Astrocyte (in vitro differentiated cells and primary cell): Measurements from ENCODE around the gene GATB. TPM values are rescaled to one million over a fixed set of nuclear protein-coding genes. Genes with fewer than 3 reads are reported as not detected.

Experiments
- DNase-seq: peaks from one replicate; pipeline ENCODE4 v3.0.0-alpha.2; 2010; ENCODE audit warnings: low read depth
- FAIRE-seq: peaks from 2 replicates; lab custom pipeline; 2011; peaks lifted over from hg19 to GRCh38; lab: Jason Lieb, UNC
- H2AFZ ChIP-seq: 2 replicates; pipeline ENCODE4 v1.6.0; 2012; ENCODE audit warnings: low read depth, low read length, inconsistent platforms
- H3K27ac ChIP-seq: 2 replicates; pipeline ENCODE4 v1.5.1; 2011; ENCODE audit warnings: low read depth, low read length, inconsistent platforms
- H3K27me3 ChIP-seq: 2 replicates; pipeline ENCODE4 v1.6.0; 2011; ENCODE audit warnings: low read length, inconsistent platforms; ENCODE audit not compliant: insufficient read depth
- H3K36me3 ChIP-seq: 2 replicates; pipeline ENCODE4 v1.5.1; 2011; ENCODE audit warnings: low read length, inconsistent platforms; ENCODE audit not compliant: insufficient read depth
- H3K4me1 ChIP-seq: 2 replicates; pipeline ENCODE4 v1.5.1; 2011; ENCODE audit warnings: low read length, inconsistent platforms; ENCODE audit not compliant: insufficient read depth
- H3K4me2 ChIP-seq: 2 replicates; pipeline ENCODE4 v1.6.0; 2012; ENCODE audit warnings: low read length, inconsistent platforms
- H3K4me3 ChIP-seq: 2 replicates; pipeline ENCODE4 v1.5.1; 2011; ENCODE audit warnings: low read depth, mild to moderate bottlenecking, low read length, inconsistent platforms; ENCODE audit not compliant: insufficient read depth
- H3K79me2 ChIP-seq: 2 replicates; pipeline ENCODE4 v1.6.0; 2012; ENCODE audit warnings: mild to moderate bottlenecking, low read length, inconsistent platforms; ENCODE audit not compliant: insufficient read depth
- H3K9ac ChIP-seq: 2 replicates; pipeline ENCODE4 v1.6.0; 2012; ENCODE audit warnings: mild to moderate bottlenecking, low read length, inconsistent platforms
- H3K9me3 ChIP-seq: 2 replicates; pipeline ENCODE4 v1.5.1; 2012; ENCODE audit warnings: low read depth, mild to moderate bottlenecking, low read length, inconsistent platforms; ENCODE audit not compliant: insufficient read depth
- H4K20me1 ChIP-seq: 2 replicates; pipeline ENCODE4 v1.6.0; 2012; ENCODE audit warnings: low read length, inconsistent platforms; ENCODE audit not compliant: insufficient read depth
- H3K27ac Mint-ChIP-seq: one replicate; pipeline ENCODE4 v1.8.0; 2021; ENCODE audit warnings: mild to moderate bottlenecking, mixed read lengths; ENCODE audit not compliant: unreplicated experiment
- H3K27me3 Mint-ChIP-seq: one replicate; pipeline ENCODE4 v1.8.0; 2021; ENCODE audit warnings: low read depth, mixed read lengths; ENCODE audit not compliant: unreplicated experiment
- H3K36me3 Mint-ChIP-seq: one replicate; pipeline ENCODE4 v1.8.0; 2021; ENCODE audit warnings: low read depth, mixed read lengths; ENCODE audit not compliant: unreplicated experiment
- H3K4me1 Mint-ChIP-seq: one replicate; pipeline ENCODE4 v1.8.0; 2021; ENCODE audit warnings: low read depth, mixed read lengths; ENCODE audit not compliant: unreplicated experiment
- H3K4me3 Mint-ChIP-seq: one replicate; pipeline ENCODE4 v1.8.0; 2021; ENCODE audit warnings: mild to moderate bottlenecking, moderate library complexity, mixed read lengths; ENCODE audit not compliant: unreplicated experiment
- H3K9me3 Mint-ChIP-seq: one replicate; pipeline ENCODE4 v1.8.0; 2021; ENCODE audit warnings: mild to moderate bottlenecking, mixed read lengths; ENCODE audit not compliant: unreplicated experiment
- EZH2 ChIP-seq: IDR thresholded peaks from 2 replicates; pipeline ENCODE4 v1.6.1; 2012; ENCODE audit warnings: mild to moderate bottlenecking, low read length, inconsistent platforms; ENCODE audit not compliant: insufficient read depth
- total RNA-seq: library from RNA; stranded (reverse); gene quantifications from 2 replicates; pipeline ENCODE4 v1.2.1, GENCODE V29; 2021
- TF ChIP-seq, protein P1 (sequence below): IDR thresholded peaks from 2 replicates; pipeline ENCODE4 v1.5.1; 2011; ENCODE audit warnings: low read depth, mild to moderate bottlenecking, inconsistent platforms, low read length, moderate library complexity; ENCODE audit not compliant: insufficient read depth

Gene GATB
- total RNA-seq, 1 donor from 2014 or later: 20.8 TPM

DNA sequence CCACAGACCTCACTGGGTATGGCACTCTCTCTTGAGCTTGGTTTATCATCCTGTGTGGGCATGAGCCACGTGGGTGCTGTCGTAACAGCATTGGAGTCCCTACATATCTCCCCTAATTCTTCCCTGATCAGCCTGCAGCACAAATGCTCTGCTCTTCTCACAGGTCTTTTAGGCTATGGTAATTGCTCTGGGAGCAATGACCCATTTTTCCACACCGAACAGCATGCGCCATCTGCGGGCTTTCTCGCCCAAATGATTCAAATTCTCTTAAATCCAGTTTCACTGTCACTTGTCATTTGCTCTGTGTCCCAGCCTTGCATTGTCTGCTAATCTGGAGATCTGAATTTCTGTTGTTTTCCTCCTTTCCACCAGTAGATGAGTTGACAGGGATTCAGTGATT, 48.9 kb upstream of the GATB start:
- Mint-ChIP-seq H3K4me3 (no peak overlapping the region), H3K9me3 (peaks cover 4% of the 10 kb centered on the region), H3K4me1 (peaks cover 18% of the 10 kb centered on the region), H3K27ac (no peak overlapping the region), H3K36me3 (no peaks in the 10 kb centered on the region), H3K27me3 (peaks cover 2% of the 10 kb centered on the region)
- TF ChIP-seq, protein P1, sequence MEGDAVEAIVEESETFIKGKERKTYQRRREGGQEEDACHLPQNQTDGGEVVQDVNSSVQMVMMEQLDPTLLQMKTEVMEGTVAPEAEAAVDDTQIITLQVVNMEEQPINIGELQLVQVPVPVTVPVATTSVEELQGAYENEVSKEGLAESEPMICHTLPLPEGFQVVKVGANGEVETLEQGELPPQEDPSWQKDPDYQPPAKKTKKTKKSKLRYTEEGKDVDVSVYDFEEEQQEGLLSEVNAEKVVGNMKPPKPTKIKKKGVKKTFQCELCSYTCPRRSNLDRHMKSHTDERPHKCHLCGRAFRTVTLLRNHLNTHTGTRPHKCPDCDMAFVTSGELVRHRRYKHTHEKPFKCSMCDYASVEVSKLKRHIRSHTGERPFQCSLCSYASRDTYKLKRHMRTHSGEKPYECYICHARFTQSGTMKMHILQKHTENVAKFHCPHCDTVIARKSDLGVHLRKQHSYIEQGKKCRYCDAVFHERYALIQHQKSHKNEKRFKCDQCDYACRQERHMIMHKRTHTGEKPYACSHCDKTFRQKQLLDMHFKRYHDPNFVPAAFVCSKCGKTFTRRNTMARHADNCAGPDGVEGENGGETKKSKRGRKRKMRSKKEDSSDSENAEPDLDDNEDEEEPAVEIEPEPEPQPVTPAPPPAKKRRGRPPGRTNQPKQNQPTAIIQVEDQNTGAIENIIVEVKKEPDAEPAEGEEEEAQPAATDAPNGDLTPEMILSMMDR: no peak
- no peak for TF ChIP-seq EZH2
- H3K4me3 ChIP-seq: no peak overlapping the region
- no peaks in the 10 kb centered on the region for H4K20me1 ChIP-seq
- H3K36me3 ChIP-seq: no peaks in the 10 kb centered on the region
- H3K9me3 ChIP-seq: peaks cover 3% of the 10 kb centered on the region
- FAIRE-seq (no peak), DNase-seq (no peak)
- H3K9ac ChIP-seq: no peak overlapping the region
- H3K4me2 ChIP-seq: no peak overlapping the region
- peaks cover 20% of the 10 kb centered on the region for H3K4me1 ChIP-seq
- no peak overlapping the region for H2AFZ ChIP-seq
- H3K27ac ChIP-seq: no peak overlapping the region
- no peaks in the 10 kb centered on the region for H3K27me3 ChIP-seq
- H3K79me2 ChIP-seq: no peaks in the 10 kb centered on the region

GRCh38 chr4:151808542-151808941, 47.7 kb upstream of the GATB start:
- DNase-seq: no peak
- Histone ChIP-seq H3K79me2 (no peaks in the 10 kb centered on the region), H4K20me1 (no peaks in the 10 kb centered on the region), H3K27ac (no peak overlapping the region), H3K4me2 (no peak overlapping the region), H3K27me3 (no peaks in the 10 kb centered on the region), H3K4me1 (peaks cover 20% of the 10 kb centered on the region), H3K4me3 (no peak overlapping the region), H2AFZ (no peak overlapping the region), H3K36me3 (no peaks in the 10 kb centered on the region), H3K9me3 (peaks cover 3% of the 10 kb centered on the region), H3K9ac (no peak overlapping the region)
- H3K36me3 Mint-ChIP-seq: no peaks in the 10 kb centered on the region
- no peak for TF ChIP-seq EZH2
- TF ChIP-seq, protein P1: no peak
- H3K27ac Mint-ChIP-seq: no peak overlapping the region
- H3K27me3 Mint-ChIP-seq: peaks cover 2% of the 10 kb centered on the region
- H3K4me3 Mint-ChIP-seq: no peak overlapping the region
- peaks cover 18% of the 10 kb centered on the region for H3K4me1 Mint-ChIP-seq
- H3K9me3 Mint-ChIP-seq: peaks cover 4% of the 10 kb centered on the region
- no peak for FAIRE-seq

GRCh38 chr4:151808120-151808529, 47.3 kb upstream of the GATB start:
- Histone ChIP-seq H3K9me3 (peaks cover 3% of the 10 kb centered on the region), H3K4me2 (no peak overlapping the region), H3K9ac (no peak overlapping the region), H2AFZ (no peak overlapping the region), H4K20me1 (no peaks in the 10 kb centered on the region), H3K4me3 (no peak overlapping the region), H3K79me2 (no peaks in the 10 kb centered on the region), H3K27ac (no peak overlapping the region), H3K27me3 (no peaks in the 10 kb centered on the region), H3K4me1 (peaks cover 20% of the 10 kb centered on the region), H3K36me3 (no peaks in the 10 kb centered on the region)
- TF ChIP-seq, protein P1: no peak
- TF ChIP-seq EZH2: no peak
- Mint-ChIP-seq H3K4me3 (no peak overlapping the region), H3K27ac (no peak overlapping the region), H3K27me3 (peaks cover 2% of the 10 kb centered on the region), H3K4me1 (peaks cover 18% of the 10 kb centered on the region), H3K36me3 (no peaks in the 10 kb centered on the region), H3K9me3 (peaks cover 4% of the 10 kb centered on the region)
- peak; percentile 49 for DNase-seq
- peak; percentile 43 for FAIRE-seq
